ENCODE measurements around the gene SPPL2B.
A peak's percentile ranks its signal among the peaks of the same experiment; 100 is the strongest.
"Not testable (repeated sequence)": the region's sequence is repeated elsewhere in the genome, so short reads cannot be mapped to it uniquely, and the experiment has no call there.

SPPL2B gene

DNA sequence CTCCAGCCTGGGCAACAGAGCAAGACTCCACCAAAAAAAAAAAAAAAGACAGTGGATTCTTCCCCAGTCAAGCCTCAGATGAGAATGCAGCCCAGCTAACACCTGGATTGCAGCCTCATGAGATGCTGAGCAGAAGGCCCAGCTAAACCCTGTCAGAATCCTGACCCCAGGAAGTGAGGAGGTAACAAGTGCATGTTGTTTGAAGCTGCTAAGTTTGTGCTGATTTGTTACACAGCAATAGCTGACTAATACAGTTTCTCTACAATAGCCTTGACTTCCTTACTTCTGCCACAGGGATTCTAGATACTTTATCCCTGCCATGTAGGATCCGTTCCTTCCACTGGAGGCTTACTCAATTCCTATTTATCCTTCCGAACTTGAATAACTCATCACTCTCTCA is 52.1 kb downstream of the SPPL2B start:
- H3K4me1 ChIP-seq (ENCODE audit: control insufficient read depth, insufficient read depth, low read length) = no peaks in the 10 kb centered on the region
- no peaks in the 10 kb centered on the region for H3K36me3 ChIP-seq (ENCODE audit: control insufficient read depth, insufficient read depth, low read length)
- H3K4me3 ChIP-seq (ENCODE audit: low read length) = no peak overlapping the region
- H3K9ac ChIP-seq (ENCODE audit: low read length) = no peak overlapping the region
- H3K27ac ChIP-seq (ENCODE audit: low read depth, low read length) = no peak overlapping the region
- H3K27me3 ChIP-seq (ENCODE audit: control insufficient read depth, insufficient read depth, low read length) = peaks cover 4% of the 10 kb centered on the region

DNA sequence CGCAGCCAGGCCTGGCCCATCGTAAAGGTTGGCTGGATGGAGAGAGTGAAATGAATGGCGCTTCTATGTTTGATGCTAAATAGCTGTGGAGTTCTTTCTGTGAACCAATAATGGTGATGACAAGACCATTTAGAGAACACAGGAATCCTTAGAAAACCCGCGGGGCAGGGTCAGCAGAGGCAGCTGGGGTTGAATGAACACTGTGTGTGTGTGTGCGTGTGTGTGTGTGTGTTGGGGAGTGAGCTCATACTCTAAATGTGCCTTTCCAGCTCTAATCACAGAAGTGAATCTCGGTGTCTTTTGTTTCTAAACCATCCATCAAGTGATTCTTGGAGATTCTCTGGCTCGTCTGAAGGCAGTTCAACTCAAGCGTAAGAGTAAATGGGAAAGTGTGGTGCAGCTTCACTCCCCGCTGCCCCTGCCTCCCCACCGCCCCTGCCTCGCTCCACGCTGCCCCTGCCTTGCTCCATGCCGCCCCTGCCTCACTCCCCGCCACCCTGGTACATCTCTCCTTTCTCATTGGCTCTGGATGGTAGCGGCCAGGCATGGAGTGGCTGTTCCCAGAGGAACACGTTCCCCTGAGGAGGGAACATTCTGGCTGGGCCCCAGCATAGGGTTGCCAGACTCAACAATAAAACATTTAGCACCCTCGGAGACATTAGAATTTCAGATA is 52.8 kb downstream of the SPPL2B start:
- Histone ChIP-seq H3K27ac (ENCODE audit: low read depth, low read length) (no peak overlapping the region), H3K36me3 (ENCODE audit: control insufficient read depth, insufficient read depth, low read length) (no peaks in the 10 kb centered on the region), H3K27me3 (ENCODE audit: control insufficient read depth, insufficient read depth, low read length) (peaks cover 4% of the 10 kb centered on the region), H3K4me1 (ENCODE audit: control insufficient read depth, insufficient read depth, low read length) (no peaks in the 10 kb centered on the region), H3K9ac (ENCODE audit: low read length) (no peak overlapping the region), H3K4me3 (ENCODE audit: low read length) (no peak overlapping the region)

- Histone ChIP-seq H3K27me3 (ENCODE audit: control insufficient read depth, insufficient read depth, low read length) (peaks cover 4% of the 10 kb centered on the region), H3K9ac (ENCODE audit: low read length) (no peak overlapping the region), H3K27ac (ENCODE audit: low read depth, low read length) (no peak overlapping the region), H3K4me3 (ENCODE audit: low read length) (no peak overlapping the region), H3K36me3 (ENCODE audit: control insufficient read depth, insufficient read depth, low read length) (no peaks in the 10 kb centered on the region), H3K4me1 (ENCODE audit: control insufficient read depth, insufficient read depth, low read length) (no peaks in the 10 kb centered on the region)
Measured at GRCh38 chr19:2382530-2383222, 54.2 kb downstream of the SPPL2B start.

DNA sequence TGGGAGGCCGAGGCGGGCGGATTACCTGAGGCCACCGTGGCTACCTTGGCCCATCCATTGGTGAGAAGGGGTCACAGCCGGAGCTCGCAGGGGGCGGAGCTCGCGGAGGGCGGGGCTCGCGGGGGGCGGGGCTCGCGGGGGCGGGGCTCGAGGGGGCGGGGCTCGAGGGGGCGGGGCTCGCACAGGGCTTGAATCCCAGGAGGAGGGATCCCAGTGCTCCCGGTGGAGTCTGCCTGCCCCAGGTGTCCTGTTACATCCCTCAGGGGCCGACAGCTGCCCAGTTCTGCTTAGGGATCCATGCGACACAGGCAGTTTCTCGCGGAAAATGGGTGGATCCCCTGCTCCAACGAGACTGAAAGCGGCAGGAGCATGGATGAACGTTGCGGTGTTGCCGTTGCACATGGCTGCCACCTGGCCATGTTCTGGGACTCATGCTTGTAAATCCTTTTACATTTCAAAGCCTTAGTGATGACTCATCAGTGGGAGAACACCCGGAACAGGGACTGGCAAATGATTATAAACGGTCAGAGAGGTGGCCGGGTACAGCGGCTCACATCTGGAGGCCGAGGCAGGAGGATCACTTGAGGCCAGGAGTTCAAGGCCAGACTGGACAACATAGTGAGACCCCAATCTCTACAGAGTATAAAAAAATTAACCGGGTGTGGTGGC is 56.7 kb downstream of the SPPL2B start:
- no peaks in the 10 kb centered on the region for H3K4me1 ChIP-seq (ENCODE audit: control insufficient read depth, insufficient read depth, low read length)
- no peak overlapping the region for H3K27ac ChIP-seq (ENCODE audit: low read depth, low read length)
- H3K4me3 ChIP-seq (ENCODE audit: low read length) = peak overlapping the region; percentile 32
- H3K27me3 ChIP-seq (ENCODE audit: control insufficient read depth, insufficient read depth, low read length) = peaks cover 4% of the 10 kb centered on the region
- H3K9ac ChIP-seq (ENCODE audit: low read length) = no peak overlapping the region
- no peaks in the 10 kb centered on the region for H3K36me3 ChIP-seq (ENCODE audit: control insufficient read depth, insufficient read depth, low read length)

DNA sequence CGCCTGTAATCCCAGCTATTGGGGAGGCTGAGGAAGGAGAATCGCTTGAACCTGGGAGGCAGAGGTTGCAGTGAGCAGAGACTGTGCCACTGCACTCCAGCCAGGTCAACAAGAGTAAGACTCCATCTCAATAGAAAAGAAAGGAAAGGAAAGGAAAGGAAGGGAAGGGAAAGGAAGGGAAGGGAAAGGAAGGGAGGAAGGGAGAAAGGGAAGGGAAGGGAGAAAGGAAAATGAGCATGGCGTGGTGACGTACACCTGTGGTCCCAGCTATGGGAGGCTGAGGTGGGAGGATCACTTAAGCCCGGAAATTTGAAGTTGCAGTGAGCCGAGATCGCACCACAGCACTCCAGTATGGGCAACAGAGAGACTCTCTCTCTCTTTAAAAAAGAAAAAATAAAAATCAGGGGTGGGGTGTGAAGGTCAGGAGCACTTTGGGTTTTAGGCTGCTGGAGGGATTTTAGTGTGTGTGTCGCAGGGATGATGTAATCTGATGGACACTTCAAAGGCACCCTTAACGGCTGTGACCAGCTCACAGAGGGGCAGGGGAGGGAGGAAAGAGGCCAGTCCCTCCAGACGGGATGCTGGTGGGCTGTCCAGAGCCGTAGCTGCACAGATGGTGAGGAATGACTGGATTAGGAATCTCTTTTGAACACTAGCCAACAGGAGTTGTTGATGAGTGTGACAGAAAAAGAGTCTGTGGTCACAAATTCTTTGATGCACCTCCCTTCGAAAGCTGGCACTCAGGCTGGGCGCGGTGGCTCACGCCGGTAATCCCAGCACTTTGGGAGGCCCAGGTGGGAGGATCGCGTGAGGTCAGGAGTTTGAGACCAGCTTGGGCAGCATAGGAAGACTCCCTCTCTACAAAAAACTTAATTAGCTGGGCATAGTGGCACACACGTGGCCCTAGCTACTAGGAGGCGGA is 59.1 kb downstream of the SPPL2B start:
- H3K36me3 ChIP-seq (ENCODE audit: control insufficient read depth, insufficient read depth, low read length) = no peaks in the 10 kb centered on the region
- peaks cover 4% of the 10 kb centered on the region for H3K27me3 ChIP-seq (ENCODE audit: control insufficient read depth, insufficient read depth, low read length)
- H3K27ac ChIP-seq (ENCODE audit: low read depth, low read length) = no peak overlapping the region
- H3K9ac ChIP-seq (ENCODE audit: low read length) = no peak overlapping the region
- H3K4me3 ChIP-seq (ENCODE audit: low read length) = no peak overlapping the region
- no peaks in the 10 kb centered on the region for H3K4me1 ChIP-seq (ENCODE audit: control insufficient read depth, insufficient read depth, low read length)

- H3K27me3 ChIP-seq (ENCODE audit: control insufficient read depth, insufficient read depth, low read length) = no peaks in the 10 kb centered on the region
- no peak overlapping the region for H3K4me3 ChIP-seq (ENCODE audit: low read length)
- H3K4me1 ChIP-seq (ENCODE audit: control insufficient read depth, insufficient read depth, low read length) = no peaks in the 10 kb centered on the region
- no peak overlapping the region for H3K9ac ChIP-seq (ENCODE audit: low read length)
- H3K36me3 ChIP-seq (ENCODE audit: control insufficient read depth, insufficient read depth, low read length) = no peaks in the 10 kb centered on the region
- no peak overlapping the region for H3K27ac ChIP-seq (ENCODE audit: low read depth, low read length)
Measured at GRCh38 chr19:2389594-2389993, 61.1 kb downstream of the SPPL2B start.

DNA sequence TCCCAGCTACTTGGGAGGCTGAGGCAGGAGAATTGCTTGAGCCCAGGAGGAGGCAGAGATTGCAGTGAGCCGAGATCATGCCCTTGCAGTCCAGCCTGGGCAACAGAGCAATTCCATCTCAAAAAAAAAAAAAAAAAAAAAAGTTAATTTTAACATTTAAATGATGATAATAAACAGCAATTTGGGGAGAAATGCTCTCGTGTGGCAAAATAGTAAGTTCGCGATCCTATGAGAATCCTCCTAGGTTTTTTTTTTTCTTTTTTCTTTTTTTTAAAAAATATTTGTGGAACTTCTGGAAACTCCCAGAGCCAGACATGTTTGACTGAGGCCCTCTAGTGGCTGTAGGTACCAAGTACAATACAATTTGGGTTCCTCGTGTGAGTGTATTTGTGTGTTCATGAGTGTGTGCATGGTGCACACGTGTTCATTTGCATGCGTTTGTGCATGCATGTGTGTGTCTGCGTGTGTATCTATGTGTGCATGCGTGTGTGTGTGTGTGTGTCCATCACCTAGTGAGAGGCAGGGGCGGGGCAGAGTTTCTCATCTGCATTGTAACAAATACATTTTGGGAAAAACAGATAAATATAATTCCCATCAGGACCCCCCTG is 62.7 kb downstream of the SPPL2B start:
- no peaks in the 10 kb centered on the region for H3K27me3 ChIP-seq (ENCODE audit: control insufficient read depth, insufficient read depth, low read length)
- H3K4me3 ChIP-seq (ENCODE audit: low read length) = no peak overlapping the region
- no peak overlapping the region for H3K27ac ChIP-seq (ENCODE audit: low read depth, low read length)
- H3K4me1 ChIP-seq (ENCODE audit: control insufficient read depth, insufficient read depth, low read length) = no peaks in the 10 kb centered on the region
- H3K36me3 ChIP-seq (ENCODE audit: control insufficient read depth, insufficient read depth, low read length) = no peaks in the 10 kb centered on the region
- no peak overlapping the region for H3K9ac ChIP-seq (ENCODE audit: low read length)

DNA sequence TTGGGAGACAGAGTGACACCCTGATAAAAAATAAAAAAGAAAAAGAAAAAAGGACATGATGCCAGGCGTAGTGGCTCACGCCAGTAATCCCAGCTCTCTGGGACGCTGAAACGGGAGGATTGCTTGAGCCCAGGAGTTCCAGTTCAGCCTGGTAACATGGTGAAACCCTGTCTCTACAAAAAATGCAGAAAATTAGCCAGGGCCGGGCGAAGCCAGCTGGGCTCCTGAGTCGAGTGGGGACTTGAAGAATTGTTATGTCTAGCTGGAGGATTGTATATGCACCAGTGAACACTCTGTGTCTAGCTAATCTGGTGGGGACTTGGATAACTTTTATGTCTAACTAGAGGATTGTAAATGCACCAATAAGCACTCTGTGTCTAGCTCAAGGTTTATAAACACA is 63.9 kb downstream of the SPPL2B start:
- H3K9ac ChIP-seq (ENCODE audit: low read length) = no peak overlapping the region
- H3K27me3 ChIP-seq (ENCODE audit: control insufficient read depth, insufficient read depth, low read length) = peaks cover 3% of the 10 kb centered on the region
- H3K27ac ChIP-seq (ENCODE audit: low read depth, low read length) = no peak overlapping the region
- no peak overlapping the region for H3K4me3 ChIP-seq (ENCODE audit: low read length)
- no peaks in the 10 kb centered on the region for H3K36me3 ChIP-seq (ENCODE audit: control insufficient read depth, insufficient read depth, low read length)
- H3K4me1 ChIP-seq (ENCODE audit: control insufficient read depth, insufficient read depth, low read length) = no peaks in the 10 kb centered on the region

- not testable (repeated sequence) for H3K4me1 ChIP-seq (ENCODE audit: control insufficient read depth, insufficient read depth, low read length); H3K4me3 ChIP-seq (ENCODE audit: low read length); H3K27ac ChIP-seq (ENCODE audit: low read depth, low read length); H3K36me3 ChIP-seq (ENCODE audit: control insufficient read depth, insufficient read depth, low read length); H3K27me3 ChIP-seq (ENCODE audit: control insufficient read depth, insufficient read depth, low read length); H3K9ac ChIP-seq (ENCODE audit: low read length)
Measured at GRCh38 chr19:2392899-2393298, 64.4 kb downstream of the SPPL2B start.

DNA sequence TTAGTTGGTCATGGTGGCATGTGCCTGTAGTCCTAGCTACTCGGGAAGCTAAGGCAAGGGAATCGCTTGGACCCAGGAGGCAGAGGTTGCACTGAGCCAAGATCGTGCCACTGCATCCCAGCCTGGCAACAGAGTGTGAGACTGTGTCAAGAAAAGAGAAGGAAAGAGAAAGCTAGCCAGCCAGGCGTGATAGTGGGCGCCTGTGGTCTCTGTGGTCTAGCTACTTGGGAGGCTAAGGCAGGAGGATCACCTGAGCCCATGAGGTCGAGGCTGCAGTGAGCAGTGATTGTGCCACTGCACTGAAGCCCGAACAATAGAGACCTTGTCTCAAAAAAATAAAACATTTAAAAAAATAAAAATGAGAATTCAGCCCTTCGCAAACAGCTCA is 65.6 kb downstream of the SPPL2B start:
- Histone ChIP-seq H3K4me3 (ENCODE audit: low read length) (no peak overlapping the region), H3K4me1 (ENCODE audit: control insufficient read depth, insufficient read depth, low read length) (no peaks in the 10 kb centered on the region), H3K27me3 (ENCODE audit: control insufficient read depth, insufficient read depth, low read length) (peaks cover 3% of the 10 kb centered on the region), H3K36me3 (ENCODE audit: control insufficient read depth, insufficient read depth, low read length) (no peaks in the 10 kb centered on the region), H3K27ac (ENCODE audit: low read depth, low read length) (no peak overlapping the region), H3K9ac (ENCODE audit: low read length) (no peak overlapping the region)

DNA sequence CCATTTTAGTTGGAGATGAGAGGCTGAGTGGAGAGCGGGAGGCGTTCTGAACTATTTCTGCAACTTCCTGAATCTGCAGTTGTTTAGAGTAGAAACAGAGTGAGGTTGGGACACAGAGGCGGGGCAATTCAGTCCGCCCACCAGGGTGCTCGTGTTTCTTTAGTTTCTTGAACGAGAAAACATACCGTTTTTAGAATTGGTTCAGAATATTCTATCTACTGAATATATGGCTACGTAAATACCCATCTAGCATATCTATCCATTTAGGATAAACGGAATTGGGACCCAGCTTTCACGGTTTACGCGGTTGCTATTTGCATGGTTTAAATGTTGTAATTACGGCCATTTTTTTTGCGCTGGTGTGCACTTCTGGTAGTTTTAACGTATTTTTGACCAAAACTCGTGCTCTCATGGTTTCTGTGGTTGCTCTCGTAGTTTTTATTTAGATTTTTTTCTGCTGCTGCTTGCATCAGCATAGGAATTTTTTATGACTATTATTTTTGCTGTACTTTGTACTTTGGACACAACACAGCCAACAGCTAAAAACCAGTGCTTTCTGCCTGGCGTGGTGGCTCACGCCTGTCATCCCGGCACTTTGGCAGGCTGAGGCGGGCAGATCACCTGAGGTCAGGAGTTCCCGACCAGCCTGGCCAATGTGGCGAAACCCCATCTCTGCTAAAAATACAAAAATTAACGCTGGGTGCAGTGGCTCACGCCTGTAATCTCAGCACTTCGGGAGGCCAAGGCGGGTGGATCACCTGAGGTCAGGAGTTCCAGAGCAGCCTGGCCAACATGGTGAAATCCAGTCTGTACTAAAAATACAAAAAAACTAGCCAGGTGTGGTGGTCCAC is 66.2 kb downstream of the SPPL2B start:
- Histone ChIP-seq H3K4me3 (ENCODE audit: low read length) (peak overlapping the region; percentile 52), H3K36me3 (ENCODE audit: control insufficient read depth, insufficient read depth, low read length) (no peaks in the 10 kb centered on the region), H3K9ac (ENCODE audit: low read length) (no peak overlapping the region), H3K27ac (ENCODE audit: low read depth, low read length) (no peak overlapping the region), H3K4me1 (ENCODE audit: control insufficient read depth, insufficient read depth, low read length) (no peaks in the 10 kb centered on the region), H3K27me3 (ENCODE audit: control insufficient read depth, insufficient read depth, low read length) (peaks cover 3% of the 10 kb centered on the region)

All from rectal smooth muscle tissue (tissue), 1 donor.